DOHH2 (cell line): Measurements from ENCODE around the gene MCCC1.

ENCODE experiments used
- CTCF ChIP-seq: fragments of 200-600 bp; sonication (generic); IDR thresholded peaks from one replicate; pipeline ENCODE4 v1.5.1; 2014; ENCODE audit warnings: antibody characterized with exemption, mild to moderate bottlenecking, low read depth, low read length; ENCODE audit not compliant: poor library complexity, severe bottlenecking
- EZH2phosphoT487 ChIP-seq: fragments of 200-600 bp; sonication (generic); IDR thresholded peaks from 2 replicates; pipeline ENCODE4 v1.6.1; 2017; ENCODE audit warnings: borderline replicate concordance, mild to moderate bottlenecking, antibody characterized with exemption, low read length, moderate library complexity, mixed read lengths

GRCh38 chr3:182999767-183000166 is 99.5 kb downstream of the MCCC1 start:
- TF ChIP-seq CTCF (no peak), EZH2phosphoT487 (no peak)
